Right atrium auricular region (tissue), 2 donors: ENCODE results near the gene CAVIN1. TPM values are rescaled to one million over a fixed set of nuclear protein-coding genes. Genes with fewer than 3 reads are reported as not detected.

Source experiments
- DNase-seq: peaks from one replicate; pipeline ENCODE4 v3.0.0-alpha.2; 2019; ENCODE audit warnings: low spot score
- H3K27ac ChIP-seq, 2 donors: fragments of 200-600 bp; sonication (generic); 1 replicate in 1 of 2; 2 replicates in 1 of 2; pipeline ENCODE4 v1.5.1; 2016 to 2019
- H3K27me3 ChIP-seq, 2 donors: fragments of 200-600 bp; sonication (generic); one replicate each; pipeline versions ENCODE4 v1.5.1 to v1.6.0; 2017 to 2019
- H3K36me3 ChIP-seq: fragments of 200-600 bp; sonication (generic); one replicate; pipeline ENCODE4 v1.5.1; 2016
- H3K4me1 ChIP-seq, 2 donors: fragments of 200-600 bp; sonication (generic); one replicate each; pipeline versions ENCODE4 v1.5.1 to v1.6.0; 2017 to 2019
- H3K4me3 ChIP-seq, 2 donors: fragments of 200-600 bp; sonication (generic); 1 replicate in 1 of 2; 2 replicates in 1 of 2; pipeline ENCODE4 v1.5.1; 2017 to 2019; ENCODE audit warnings: mild to moderate bottlenecking in 1 of 2, moderate library complexity in 1 of 2
- H3K9me3 ChIP-seq, 2 donors: fragments of 200-600 bp; sonication (generic); one replicate each; pipeline ENCODE4 v1.5.1; 2019
- total RNA-seq, 2 donors: library from RNA; depleted of rRNA; stranded (reverse); fragments of >200 nt; gene quantifications; one replicate each; pipeline ENCODE4 v1.1.0, GENCODE V29; 2016
- TF ChIP-seq, protein P1 (sequence below), 2 donors: fragments of 200-600 bp; sonication (generic); IDR thresholded peaks; one replicate each; pipeline ENCODE4 v1.5.1; 2019; ENCODE audit warnings: antibody characterized with exemption in 2 of 2

CAVIN1 gene, protein sequence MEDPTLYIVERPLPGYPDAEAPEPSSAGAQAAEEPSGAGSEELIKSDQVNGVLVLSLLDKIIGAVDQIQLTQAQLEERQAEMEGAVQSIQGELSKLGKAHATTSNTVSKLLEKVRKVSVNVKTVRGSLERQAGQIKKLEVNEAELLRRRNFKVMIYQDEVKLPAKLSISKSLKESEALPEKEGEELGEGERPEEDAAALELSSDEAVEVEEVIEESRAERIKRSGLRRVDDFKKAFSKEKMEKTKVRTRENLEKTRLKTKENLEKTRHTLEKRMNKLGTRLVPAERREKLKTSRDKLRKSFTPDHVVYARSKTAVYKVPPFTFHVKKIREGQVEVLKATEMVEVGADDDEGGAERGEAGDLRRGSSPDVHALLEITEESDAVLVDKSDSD
- 100 to 1,000 TPM; 202 to 348 TPM for total RNA-seq

DNA sequence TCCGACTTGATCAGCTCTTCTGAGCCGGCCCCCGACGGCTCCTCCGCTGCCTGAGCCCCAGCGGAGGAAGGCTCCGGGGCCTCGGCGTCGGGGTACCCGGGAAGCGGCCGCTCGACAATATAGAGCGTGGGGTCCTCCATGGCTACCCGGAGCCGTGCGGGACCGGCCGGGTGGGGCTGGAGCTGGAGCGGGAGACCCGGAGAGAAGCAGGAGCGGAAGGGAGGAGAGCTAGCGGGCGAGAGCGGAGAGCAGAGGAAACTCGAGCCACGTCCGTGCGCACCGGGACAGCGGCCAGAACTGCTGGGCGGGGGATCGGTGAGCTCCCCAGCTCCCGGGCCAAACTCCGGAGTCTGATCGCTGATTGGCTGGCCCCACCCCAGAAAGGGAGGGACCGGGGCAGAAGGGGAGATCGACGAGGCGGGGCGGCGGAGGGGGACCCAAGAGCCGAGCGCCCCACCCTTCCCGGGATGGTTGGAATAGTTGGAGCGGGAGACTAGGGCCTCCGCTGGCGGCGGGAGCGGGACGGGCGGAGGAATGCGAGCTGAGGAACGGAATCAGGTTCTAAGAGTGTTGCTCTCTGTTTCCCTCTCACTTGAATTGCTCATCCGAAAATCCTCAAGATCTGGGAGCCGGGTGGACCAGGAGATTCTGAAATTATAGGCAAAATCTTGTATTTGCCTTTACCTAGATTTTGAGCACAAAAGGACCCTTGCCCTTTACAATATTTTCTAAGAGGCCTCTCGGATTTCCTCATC is at the start of gene CAVIN1:
TSS of gene CAVIN1 (minus strand) at position 299 of the 755 bp plus-strand sequence. CDS start at position 140, 159 bp downstream.
- peak within 1 kb of the TSS; percentile 94 for H3K4me3 ChIP-seq
- DNase-seq, result peak; percentile 98
- H3K27ac ChIP-seq, result peak within 1 kb of the TSS; percentile 97 to 99
- H3K4me1 ChIP-seq, result peaks cover 0 to 47% of the 10 kb centered on the region in 2 donors
- H3K9me3 ChIP-seq, result no peaks in the 10 kb centered on the region
- no peaks in the 10 kb centered on the region for H3K27me3 ChIP-seq
- TF ChIP-seq, protein P1, sequence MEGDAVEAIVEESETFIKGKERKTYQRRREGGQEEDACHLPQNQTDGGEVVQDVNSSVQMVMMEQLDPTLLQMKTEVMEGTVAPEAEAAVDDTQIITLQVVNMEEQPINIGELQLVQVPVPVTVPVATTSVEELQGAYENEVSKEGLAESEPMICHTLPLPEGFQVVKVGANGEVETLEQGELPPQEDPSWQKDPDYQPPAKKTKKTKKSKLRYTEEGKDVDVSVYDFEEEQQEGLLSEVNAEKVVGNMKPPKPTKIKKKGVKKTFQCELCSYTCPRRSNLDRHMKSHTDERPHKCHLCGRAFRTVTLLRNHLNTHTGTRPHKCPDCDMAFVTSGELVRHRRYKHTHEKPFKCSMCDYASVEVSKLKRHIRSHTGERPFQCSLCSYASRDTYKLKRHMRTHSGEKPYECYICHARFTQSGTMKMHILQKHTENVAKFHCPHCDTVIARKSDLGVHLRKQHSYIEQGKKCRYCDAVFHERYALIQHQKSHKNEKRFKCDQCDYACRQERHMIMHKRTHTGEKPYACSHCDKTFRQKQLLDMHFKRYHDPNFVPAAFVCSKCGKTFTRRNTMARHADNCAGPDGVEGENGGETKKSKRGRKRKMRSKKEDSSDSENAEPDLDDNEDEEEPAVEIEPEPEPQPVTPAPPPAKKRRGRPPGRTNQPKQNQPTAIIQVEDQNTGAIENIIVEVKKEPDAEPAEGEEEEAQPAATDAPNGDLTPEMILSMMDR (IDR thresholded peaks at IDR 0.05), result no peak
- H3K36me3 ChIP-seq, result no peaks in the 10 kb centered on the region

DNA sequence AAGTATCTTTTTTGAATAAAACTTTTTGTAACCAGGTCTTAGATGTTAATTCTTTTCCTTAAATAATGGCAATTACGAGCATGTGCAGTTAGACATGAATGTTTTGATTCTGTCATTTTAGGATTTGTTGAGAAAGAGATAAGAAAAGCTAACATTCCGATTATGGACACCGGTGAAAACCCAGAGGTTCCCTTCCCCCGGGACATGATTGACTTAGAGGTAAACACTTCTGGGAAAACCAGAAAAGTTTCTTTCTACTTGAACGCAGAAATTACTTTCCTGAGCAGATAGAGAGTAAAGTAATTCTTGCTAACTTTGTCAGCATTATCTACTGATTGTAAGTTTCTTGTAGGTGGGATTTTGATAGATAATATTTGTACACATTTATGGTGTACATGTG is 44.8 kb upstream of the CAVIN1 start:
- peaks cover 80% of the 10 kb centered on the region for H3K36me3 ChIP-seq
- TF ChIP-seq, protein P1 (IDR thresholded peaks at IDR 0.05), result no peak
- H3K27me3 ChIP-seq, result no peaks in the 10 kb centered on the region
- H3K4me3 ChIP-seq, result no peak overlapping the region
- H3K27ac ChIP-seq, result no peak overlapping the region
- no peaks in the 10 kb centered on the region for H3K9me3 ChIP-seq
- DNase-seq, result no peak
- no peaks in the 10 kb centered on the region for H3K4me1 ChIP-seq

DNA sequence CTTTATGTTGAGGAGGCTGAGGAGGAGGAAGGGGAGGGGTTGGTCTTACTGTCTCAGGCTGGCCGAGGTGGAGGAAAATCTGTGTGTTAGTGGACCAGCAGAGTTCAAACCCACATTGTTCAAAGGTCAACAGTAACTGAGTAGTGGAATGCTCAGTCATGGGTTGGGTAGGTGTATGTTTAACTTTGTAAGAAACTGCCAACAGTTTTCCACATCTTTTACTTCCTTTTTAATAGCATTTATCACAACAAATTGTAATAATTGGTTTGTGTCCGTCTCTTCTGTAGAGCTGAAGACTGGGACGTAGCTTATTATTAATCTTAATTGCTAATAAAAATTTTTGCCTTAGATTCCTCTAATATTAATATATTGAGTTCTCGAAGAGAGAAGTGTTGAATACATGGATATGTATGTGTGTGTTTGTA is 40.9 kb upstream of the CAVIN1 start:
- no peak overlapping the region for H3K27ac ChIP-seq

DNA sequence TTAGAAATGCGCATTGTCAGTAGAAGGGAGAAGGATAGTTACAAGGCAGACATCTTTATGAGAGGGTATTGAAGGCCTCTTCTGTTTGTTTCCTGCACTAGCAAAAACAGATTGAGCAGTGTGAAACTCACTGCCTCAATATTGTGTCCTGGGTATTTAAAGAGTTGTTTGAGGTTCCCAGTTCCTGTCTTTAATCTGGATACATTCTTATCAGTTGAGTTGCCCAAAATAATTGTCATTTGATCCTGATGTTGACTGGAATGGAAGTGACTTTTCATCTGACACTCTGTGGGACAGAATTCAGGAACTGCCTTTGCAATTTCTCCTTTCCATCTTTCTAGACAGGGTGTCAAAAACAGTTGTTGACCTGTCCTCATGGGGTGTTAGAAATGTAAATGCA is 37.3 kb upstream of the CAVIN1 start:
- no peak for DNase-seq
- Histone ChIP-seq H3K4me3 (peak overlapping the region; percentile 69 to 76), H3K27me3 (no peaks in the 10 kb centered on the region), H3K36me3 (peaks cover 10% of the 10 kb centered on the region), H3K9me3 (no peaks in the 10 kb centered on the region), H3K4me1 (peaks cover 0 to 34% of the 10 kb centered on the region in 2 donors), H3K27ac (peak overlapping the region; percentile 97 to 98)
- TF ChIP-seq, protein P1 (IDR thresholded peaks at IDR 0.05), result no peak

More for the DNA sequence above, 40.9 kb upstream of the CAVIN1 start:
- H3K27me3 ChIP-seq, result no peaks in the 10 kb centered on the region
- DNase-seq, result no peak
- no peaks in the 10 kb centered on the region for H3K9me3 ChIP-seq
- peaks cover 0 to 12% of the 10 kb centered on the region in 2 donors for H3K4me1 ChIP-seq
- H3K36me3 ChIP-seq, result peaks cover 41% of the 10 kb centered on the region
- TF ChIP-seq, protein P1 (IDR thresholded peaks at IDR 0.05), result no peak
- no peak overlapping the region for H3K4me3 ChIP-seq

DNA sequence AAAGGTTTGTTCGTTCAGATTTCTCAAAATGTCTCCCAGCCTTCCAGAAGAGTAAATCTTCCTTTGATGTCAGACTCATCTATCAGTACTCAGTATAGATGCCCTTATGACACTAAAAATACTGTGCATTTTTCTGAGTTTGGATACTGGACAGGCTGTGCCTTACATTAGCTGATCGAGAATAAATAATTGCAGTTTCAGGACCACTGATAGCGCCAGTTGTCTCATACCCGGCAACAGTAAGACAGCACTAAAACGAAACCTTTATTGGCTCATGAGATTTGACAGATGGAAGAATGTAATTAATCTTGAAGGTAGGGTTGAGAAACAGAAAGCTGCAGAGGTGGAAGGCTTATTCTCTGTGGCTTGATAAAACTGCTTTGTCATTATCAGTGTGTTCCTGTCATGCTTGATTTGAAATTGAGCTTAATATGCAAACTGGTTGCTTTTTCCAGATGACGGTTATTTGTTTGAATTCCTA is 36.8 kb upstream of the CAVIN1 start:
- Histone ChIP-seq H3K27ac (peak overlapping the region; percentile 97 to 98), H3K36me3 (peaks cover 6% of the 10 kb centered on the region), H3K9me3 (no peaks in the 10 kb centered on the region), H3K27me3 (no peaks in the 10 kb centered on the region), H3K4me1 (peaks cover 0 to 34% of the 10 kb centered on the region in 2 donors), H3K4me3 (peak overlapping the region; percentile 69 to 76)
- TF ChIP-seq, protein P1 (IDR thresholded peaks at IDR 0.05), result no peak
- DNase-seq, result no peak
